Kidney (tissue), 22 donors: Measurements from ENCODE around the gene LCLAT1. TPM values are rescaled to one million over a fixed set of nuclear protein-coding genes. Genes with fewer than 3 reads are reported as not detected.
A peak's percentile ranks its signal among the peaks of the same experiment; 100 is the strongest.

Experiments used
- DNase-seq, 5 donors: peaks; one replicate each; pipeline ENCODE4 v3.0.0-alpha.2; 2013 to 2020
- FAIRE-seq: peaks from 2 replicates; lab custom pipeline; 2012; peaks lifted over from hg19 to GRCh38; lab: Jason Lieb, UNC
- H3K27ac ChIP-seq, 2 donors: one replicate each; pipeline ENCODE4 v1.7.0; 2013; ENCODE audit warnings: low read depth in 2 of 2, low read length in 2 of 2, inconsistent platforms in 1 of 2
- H3K27me3 ChIP-seq: one replicate; pipeline ENCODE4 v1.7.1; 2013; ENCODE audit warnings: low read length, inconsistent platforms; ENCODE audit not compliant: control insufficient read depth, insufficient read depth
- H3K36me3 ChIP-seq, 3 donors: one replicate each; pipeline versions ENCODE4 v1.7.0 to v1.7.1; 2013; ENCODE audit warnings: low read length in 3 of 3, control low read depth in 1 of 3, inconsistent platforms in 1 of 3; ENCODE audit not compliant: insufficient read depth in 3 of 3, control insufficient read depth in 2 of 3
- H3K4me1 ChIP-seq, 3 donors: one replicate each; pipeline versions ENCODE4 v1.7.0 to v1.7.1; 2013; ENCODE audit warnings: low read length in 3 of 3, inconsistent platforms in 1 of 3, low read depth in 1 of 3; ENCODE audit not compliant: control insufficient read depth in 2 of 3, insufficient read depth in 2 of 3
- H3K4me3 ChIP-seq, 3 donors: one replicate each; pipeline versions ENCODE4 v1.7.0 to v1.8.1; 2013; ENCODE audit warnings: low read length in 3 of 3, control low read depth in 1 of 3, inconsistent platforms in 1 of 3
- H3K9ac ChIP-seq, 3 donors: one replicate each; pipeline versions ENCODE4 v1.7.0 to v1.7.1; 2013; ENCODE audit warnings: low read length in 3 of 3, control low read depth in 1 of 3, inconsistent platforms in 1 of 3
- H3K9me3 ChIP-seq, 3 donors: one replicate each; pipeline versions ENCODE4 v1.7.0 to v1.7.1; 2013; ENCODE audit warnings: low read length in 3 of 3, control low read depth in 1 of 3, inconsistent platforms in 1 of 3; ENCODE audit not compliant: control insufficient read depth in 2 of 3, insufficient read depth in 1 of 3
- CTCF ChIP-seq: IDR thresholded peaks from 3 replicates; pipeline ENCODE4 v1.5.1; 2012; ENCODE audit warnings: mild to moderate bottlenecking, moderate library complexity, borderline replicate concordance; ENCODE audit not compliant: insufficient read depth; ENCODE audit errors: extremely low read depth
- intact Hi-C: fragments of 100-400 bp; cut with DNase I; formaldehyde crosslinking; loops from one replicate; pipeline ENCODE4 v1.11.1; 2022
- long read RNA-seq, 10 donors: library from polyadenylated mRNA in 1 of 10; unstranded in 1 of 10; transcript quantifications; one replicate each; pipeline ENCODE4 v2.0.0 and lab custom pipeline, GENCODE V29; 2021 to 2026
- polyA plus RNA-seq: library from polyadenylated mRNA; stranded (reverse); fragments of 350-450 nt; fragmentation: Illumina TruSeq; extraction: RNeasy Lipid Tissue Mini Kit (QIAGEN cat#74804); gene quantifications from one replicate; pipeline ENCODE4 v1.2.3, GENCODE V29; 2014; ENCODE audit warnings: low read depth, low replicate concordance; ENCODE audit not compliant: insufficient read depth
- total RNA-seq: library from RNA; stranded (reverse); fragmentation: NEBNext Ultra II Directional; extraction: Animal tissue kit (Norgen Biotek cat#: 25700); gene quantifications from one replicate; pipeline ENCODE4 v1.2.1, GENCODE V29; 2021
- donor health status: control.
- donor health status: control.
- donor health status: control.
- donor health status: control.
- donor health status: control.
- donor health status: DM: yes; HTN: yes; CAD: no.
- donor health status: Normal renal cell carcinoma (clear cell type).

LCLAT1 gene
- total RNA-seq (19.4 TPM), polyA plus RNA-seq (5.6 TPM)
- long read RNA-seq, donor 1, full-length matches to known transcripts: 1 of 1 reads
- long read RNA-seq, donor 1, partial matches to known transcripts: 0 of 1 reads
- long read RNA-seq, donor 1, other reads (novel, unspliced or antisense): 0 of 1 reads
- long read RNA-seq, donor 2, full-length matches to known transcripts: 3 of 3 reads
- long read RNA-seq, donor 2, partial matches to known transcripts: 0 of 3 reads
- long read RNA-seq, donor 2, other reads (novel, unspliced or antisense): 0 of 3 reads
- long read RNA-seq, donor 3, full-length matches to known transcripts: 2 of 2 reads
- long read RNA-seq, donor 3, partial matches to known transcripts: 0 of 2 reads
- long read RNA-seq, donor 3, other reads (novel, unspliced or antisense): 0 of 2 reads
- long read RNA-seq, donor 4, full-length matches to known transcripts: 1 of 1 reads
- long read RNA-seq, donor 4, partial matches to known transcripts: 0 of 1 reads
- long read RNA-seq, donor 4, other reads (novel, unspliced or antisense): 0 of 1 reads
- long read RNA-seq, donor 5: 0 reads
- long read RNA-seq, donor 6, full-length matches to known transcripts: 1 of 1 reads
- long read RNA-seq, donor 6, partial matches to known transcripts: 0 of 1 reads
- long read RNA-seq, donor 6, other reads (novel, unspliced or antisense): 0 of 1 reads
- long read RNA-seq, donor 7, full-length matches to known transcripts: 1 of 3 reads
- long read RNA-seq, donor 7, partial matches to known transcripts: 0 of 3 reads
- long read RNA-seq, donor 7, other reads (novel, unspliced or antisense): 2 of 3 reads
- long read RNA-seq, donor 8, full-length matches to known transcripts: 2 of 2 reads
- long read RNA-seq, donor 8, partial matches to known transcripts: 0 of 2 reads
- long read RNA-seq, donor 8, other reads (novel, unspliced or antisense): 0 of 2 reads
- long read RNA-seq, donor 9, full-length matches to known transcripts: 3 of 3 reads
- long read RNA-seq, donor 9, partial matches to known transcripts: 0 of 3 reads
- long read RNA-seq, donor 9, other reads (novel, unspliced or antisense): 0 of 3 reads
- long read RNA-seq, donor 10, full-length matches to known transcripts: 1 of 1 reads
- long read RNA-seq, donor 10, partial matches to known transcripts: 0 of 1 reads
- long read RNA-seq, donor 10, other reads (novel, unspliced or antisense): 0 of 1 reads

- H3K4me3 ChIP-seq: peak within 1 kb of the TSS; percentile 68 to 86 (median 76)
- H3K27ac ChIP-seq: peak within 1 kb of the TSS; percentile 62 to 85
- intact Hi-C loops: no loop called here
- FAIRE-seq (no peak), DNase-seq (peak; percentile 80 to 92 (median 87))
- no peaks in the 10 kb centered on the region for H3K36me3 ChIP-seq
- H3K4me1 ChIP-seq: peaks cover 2 to 4% (median 3%) of the 10 kb centered on the region in 3 donors
- H3K9me3 ChIP-seq: no peaks in the 10 kb centered on the region
- peak within 1 kb of the TSS; percentile 58 to 76 (median 74) for H3K9ac ChIP-seq
- no peaks in the 10 kb centered on the region for H3K27me3 ChIP-seq
- TF ChIP-seq CTCF: no peak
Observed at GRCh38 chr2:30447149-30448045, at the start of gene LCLAT1. TSS of gene LCLAT1 (plus strand) at chr2:30447246. CDS start at chr2:30525591, 78,345 bp downstream.

- no peak overlapping the region for H3K27ac ChIP-seq
Observed at GRCh38 chr2:30398084-30398873, 48.8 kb upstream of the LCLAT1 start.

More at GRCh38 chr2:30398084-30398873, 48.8 kb upstream of the LCLAT1 start:
- intact Hi-C loops: no loop called here
- no peaks in the 10 kb centered on the region for H3K4me1 ChIP-seq
- TF ChIP-seq CTCF: no peak
- no peak for FAIRE-seq
- no peaks in the 10 kb centered on the region for H3K27me3 ChIP-seq
- H3K36me3 ChIP-seq: no peaks in the 10 kb centered on the region
- peak in 1 of 5 donors; percentile 62 for DNase-seq
- H3K9me3 ChIP-seq: no peaks in the 10 kb centered on the region
- no peak overlapping the region for H3K4me3 ChIP-seq
- no peak overlapping the region for H3K9ac ChIP-seq
